GM06990 (cell line): Measurements from ENCODE around the gene CARD11.

Experiments used
- DNase-seq: peaks from one replicate; pipeline ENCODE4 v3.0.0-alpha.2; 2011; ENCODE audit not compliant: insufficient read length; ENCODE audit errors: extremely low read depth
- H3K27me3 ChIP-seq: replicated peaks from 2 replicates; pipeline ENCODE4 v1.6.0; 2011; ENCODE audit warnings: low read length; ENCODE audit not compliant: control insufficient read depth, insufficient read depth
- H3K36me3 ChIP-seq: 2 replicates; pipeline ENCODE4 v1.5.1; 2011; ENCODE audit warnings: low read length; ENCODE audit not compliant: control insufficient read depth, insufficient read depth
- H3K4me3 ChIP-seq: replicated peaks from 2 replicates; pipeline ENCODE4 v1.5.1; 2011; ENCODE audit warnings: low read depth, mild to moderate bottlenecking, control low read depth, low read length
- CTCF ChIP-seq: IDR thresholded peaks from 2 replicates; pipeline ENCODE4 v1.5.1; 2011; ENCODE audit warnings: low read length, control low read depth, mild to moderate bottlenecking, inconsistent platforms; ENCODE audit not compliant: insufficient read depth, poor library complexity, severe bottlenecking

The CARD11 gene

GRCh38 chr7:2937701-2938513 lies 105.8 kb downstream of the CARD11 start:
- Histone ChIP-seq H3K27me3 (no peaks in the 10 kb centered on the region), H3K4me3 (no peak overlapping the region), H3K36me3 (peaks cover 41% of the 10 kb centered on the region)
- DNase-seq, result no peak
- no peak for TF ChIP-seq CTCF

GRCh38 chr7:2936891-2937580 lies 106.6 kb downstream of the CARD11 start:
- peaks cover 46% of the 10 kb centered on the region for H3K36me3 ChIP-seq
- no peak overlapping the region for H3K4me3 ChIP-seq
- DNase-seq, result no peak
- no peak for TF ChIP-seq CTCF
- H3K27me3 ChIP-seq, result no peaks in the 10 kb centered on the region

GRCh38 chr7:2936301-2936700 lies 107.4 kb downstream of the CARD11 start:
- no peak overlapping the region for H3K4me3 ChIP-seq
- peaks cover 47% of the 10 kb centered on the region for H3K36me3 ChIP-seq
- H3K27me3 ChIP-seq, result no peaks in the 10 kb centered on the region
- DNase-seq, result no peak
- TF ChIP-seq CTCF, result no peak

GRCh38 chr7:2934984-2935740 lies 108.5 kb downstream of the CARD11 start:
- H3K36me3 ChIP-seq, result peaks cover 55% of the 10 kb centered on the region
- TF ChIP-seq CTCF, result no peak
- H3K4me3 ChIP-seq, result no peak overlapping the region
- DNase-seq, result no peak
- H3K27me3 ChIP-seq, result no peaks in the 10 kb centered on the region

GRCh38 chr7:2934211-2934731 lies 109.4 kb downstream of the CARD11 start:
- TF ChIP-seq CTCF, result peak; percentile 0
- DNase-seq, result no peak
- no peaks in the 10 kb centered on the region for H3K27me3 ChIP-seq
- peaks cover 54% of the 10 kb centered on the region for H3K36me3 ChIP-seq
- H3K4me3 ChIP-seq, result no peak overlapping the region
